OCI-LY3 (cell line): Measurements from ENCODE around the gene ZNF69.

Experiments
- CTCF ChIP-seq: fragments of 200-600, 300-600 bp; sonication (generic); IDR thresholded peaks from 2 replicates; pipeline ENCODE4 v1.5.1; 2014; ENCODE audit warnings: antibody characterized with exemption, low read length, low read depth
- EZH2phosphoT487 ChIP-seq: fragments of 200-600 bp; shearing (Covaris generic); IDR thresholded peaks from 2 replicates; pipeline ENCODE4 v1.6.1; 2018; ENCODE audit warnings: antibody characterized with exemption, mixed run types, low read depth

GRCh38 chr19:11950312-11950711 is 62.7 kb downstream of the ZNF69 start:
- TF ChIP-seq CTCF (no peak), EZH2phosphoT487 (no peak)
